ENCODE measurements around the gene ADAM11. TPM values are rescaled to one million over a fixed set of nuclear protein-coding genes. Genes with fewer than 3 reads are reported as not detected.

ADAM11 gene
- total and polyA plus RNA-seq, 9 of the 15 experiments (the other 6 are each of a cell fraction or from before 2014, with no cell fraction given), result 0.01 to 0.31 (median 0.14) TPM; not detected in 2

GRCh38 chr17:44733753-44734152 is 25.0 kb upstream of the ADAM11 start (continued):
- TF ChIP-seq IRF1 (CRISPR knock-in tag; IDR thresholded peaks at IDR 0.05; ENCODE audit: borderline replicate concordance) (no peak), COPS2 (conservative IDR thresholded peaks at IDR 0.05) (no peak), TARDBP (IDR thresholded peaks at IDR 0.05) (no peak)

- ChIA-PET CTCF (ENCODE audit: low intra/inter-chr PET ratio) (interaction anchor here (1.2 kb wide), 1 partner anchor 131 kb away, joined by 5 read pairs; no protein-coding TSS in a partner anchor), POLR2A (interaction anchor here (0.8 kb wide), 1 partner anchor 20 kb away, joined by 4 read pairs; no protein-coding TSS in a partner anchor)
- Histone ChIP-seq H3K9ac (ENCODE audit: insufficient read depth in 1 of 2, low read depth in 2 of 2, low read length in 2 of 2) (no peak overlapping the region), H3K9me3 (replicated peaks; ENCODE audit: control insufficient read depth, insufficient read depth, low read depth, low read length) (no peaks in the 10 kb centered on the region), H4K20me1 (replicated peaks; ENCODE audit: control insufficient read depth, insufficient read depth, low read length) (no peaks in the 10 kb centered on the region), H3K36me3 (ENCODE audit: control insufficient read depth, insufficient read depth, low read length) (peaks cover 61% of the 10 kb centered on the region; the same call in 2 of the 3 replicates), H3K79me2 (ENCODE audit: control insufficient read depth, insufficient read depth, low read length) (no peaks in the 10 kb centered on the region), H3K4me3 (no peak overlapping the region), H3K9me1 (ENCODE audit: control insufficient read depth, insufficient read depth, low read length) (peaks cover 3% of the 10 kb centered on the region), H2AFZ (ENCODE audit: low read depth, low read length) (no peak overlapping the region), H3K4me2 (ENCODE audit: insufficient read depth, low read length) (no peak overlapping the region), H3K27ac (ENCODE audit: extremely low read depth, low read depth, low read length) (no peak overlapping the region), H3K27me3 (ENCODE audit: control insufficient read depth in 2 of 2, insufficient read depth in 2 of 2, low read length in 2 of 2) (no peaks in the 10 kb centered on the region), H3K4me1 (replicated peaks in 1 of 2; ENCODE audit: control insufficient read depth in 2 of 2, insufficient read depth in 2 of 2, low read length in 2 of 2) (no peaks in the 10 kb centered on the region)
- ATAC-seq (no peak), FAIRE-seq (no peak), DNase-seq (ENCODE audit: extremely low read depth in 1 of 4, low spot score in 3 of 4) (no peak)
- 87% methylated on average over 2 of the region's 2 CpGs for WGBS (ENCODE audit: insufficient coverage, low coverage, missing lambda C conversion rate)
- in situ Hi-C loops (cut with MboI) (no loop called here), intact Hi-C loops (cut with micrococcal nuclease) (no loop called here)
- BruUV-seq (replicated peaks), result no TSS peak
- TF ChIP-seq NFE2L1 (tag; IDR thresholded peaks at IDR 0.05; ENCODE audit: borderline replicate concordance, low read depth), result no peak
- TF ChIP-seq TFE3 (CRISPR knock-in tag; IDR thresholded peaks at IDR 0.05), result no peak
- TF ChIP-seq ZNF134 (CRISPR knock-in tag; conservative IDR thresholded peaks at IDR 0.05), result no peak
- no peak for TF ChIP-seq IRF1 (CRISPR knock-in tag; IDR thresholded peaks at IDR 0.05; ENCODE audit: borderline replicate concordance)
- no peak for TF ChIP-seq ZC3H8 (IDR thresholded peaks at IDR 0.05)
- TF ChIP-seq ZNF384 (IDR thresholded peaks at IDR 0.05; ENCODE audit: low read depth, low read length), result no peak
- no peak for TF ChIP-seq BRF2 (IDR thresholded peaks at IDR 0.05; ENCODE audit: borderline replicate concordance, insufficient read depth, insufficient read length)
- no peak for TF ChIP-seq FOXO4 (CRISPR knock-in tag; IDR thresholded peaks at IDR 0.05)
Measured at GRCh38 chr17:44734272-44734671, 24.5 kb upstream of the ADAM11 start.
